Measurements from ENCODE around the gene TNF. TPM values are rescaled to one million over a fixed set of nuclear protein-coding genes. Genes with fewer than 3 reads are reported as not detected.
A peak's percentile ranks its signal among the peaks of the same experiment; 100 is the strongest.

TNF gene
- total and polyA plus RNA-seq, 2 of the 13 experiments (the other 11 are each of a cell fraction or from before 2014, with no cell fraction given), result not detected

DNA sequence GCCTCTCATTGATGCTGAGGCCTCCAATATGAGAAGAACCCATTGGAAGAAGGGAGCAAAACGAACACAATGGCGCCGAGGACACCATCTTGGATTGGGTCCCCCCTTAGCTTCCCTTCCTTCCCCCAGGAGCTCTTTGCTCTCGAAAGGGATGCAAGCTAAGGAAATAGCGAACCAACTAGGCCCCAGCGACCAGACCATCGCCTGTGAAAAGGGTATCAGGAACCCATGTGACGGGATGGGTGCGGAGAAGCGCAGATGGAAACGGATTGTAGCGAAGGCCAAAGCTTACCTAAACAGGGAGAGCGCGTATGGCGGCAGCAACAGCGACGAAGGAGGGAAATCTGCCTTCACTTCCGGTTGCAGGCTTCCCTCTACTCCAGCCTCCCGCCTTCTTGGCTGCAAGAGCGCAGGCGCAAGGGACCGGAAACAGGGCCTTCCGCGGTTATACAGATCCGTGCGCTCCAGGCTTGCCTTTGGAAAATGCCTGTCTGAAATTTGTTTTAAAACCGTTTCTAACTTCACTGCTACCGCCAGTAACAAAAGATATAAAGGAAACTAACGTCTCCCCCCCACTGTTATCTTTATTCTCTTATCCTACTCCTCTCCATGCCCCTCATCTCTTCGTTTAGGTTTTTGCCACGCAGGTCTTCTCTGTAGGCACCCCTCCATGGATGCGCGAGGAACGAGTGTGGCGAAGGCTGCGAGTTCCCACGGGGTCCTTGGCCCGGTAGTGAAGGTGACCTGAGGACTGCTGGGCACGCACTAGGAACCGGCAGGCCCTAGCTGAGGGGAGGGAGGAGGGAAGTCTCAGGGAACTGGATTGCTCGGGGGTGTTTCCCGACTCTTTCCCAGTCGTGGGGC, 33.5 kb upstream of the TNF start, which contains the start of gene DDX39B (continued):
- TF ChIP-seq, protein P1, sequence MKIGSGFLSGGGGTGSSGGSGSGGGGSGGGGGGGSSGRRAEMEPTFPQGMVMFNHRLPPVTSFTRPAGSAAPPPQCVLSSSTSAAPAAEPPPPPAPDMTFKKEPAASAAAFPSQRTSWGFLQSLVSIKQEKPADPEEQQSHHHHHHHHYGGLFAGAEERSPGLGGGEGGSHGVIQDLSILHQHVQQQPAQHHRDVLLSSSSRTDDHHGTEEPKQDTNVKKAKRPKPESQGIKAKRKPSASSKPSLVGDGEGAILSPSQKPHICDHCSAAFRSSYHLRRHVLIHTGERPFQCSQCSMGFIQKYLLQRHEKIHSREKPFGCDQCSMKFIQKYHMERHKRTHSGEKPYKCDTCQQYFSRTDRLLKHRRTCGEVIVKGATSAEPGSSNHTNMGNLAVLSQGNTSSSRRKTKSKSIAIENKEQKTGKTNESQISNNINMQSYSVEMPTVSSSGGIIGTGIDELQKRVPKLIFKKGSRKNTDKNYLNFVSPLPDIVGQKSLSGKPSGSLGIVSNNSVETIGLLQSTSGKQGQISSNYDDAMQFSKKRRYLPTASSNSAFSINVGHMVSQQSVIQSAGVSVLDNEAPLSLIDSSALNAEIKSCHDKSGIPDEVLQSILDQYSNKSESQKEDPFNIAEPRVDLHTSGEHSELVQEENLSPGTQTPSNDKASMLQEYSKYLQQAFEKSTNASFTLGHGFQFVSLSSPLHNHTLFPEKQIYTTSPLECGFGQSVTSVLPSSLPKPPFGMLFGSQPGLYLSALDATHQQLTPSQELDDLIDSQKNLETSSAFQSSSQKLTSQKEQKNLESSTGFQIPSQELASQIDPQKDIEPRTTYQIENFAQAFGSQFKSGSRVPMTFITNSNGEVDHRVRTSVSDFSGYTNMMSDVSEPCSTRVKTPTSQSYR (CRISPR knock-in tag; IDR thresholded peaks at IDR 0.05; ENCODE audit: borderline replicate concordance), result peak; percentile 46; the same call in 1 of the 2 replicates
- TF ChIP-seq, protein P2, sequence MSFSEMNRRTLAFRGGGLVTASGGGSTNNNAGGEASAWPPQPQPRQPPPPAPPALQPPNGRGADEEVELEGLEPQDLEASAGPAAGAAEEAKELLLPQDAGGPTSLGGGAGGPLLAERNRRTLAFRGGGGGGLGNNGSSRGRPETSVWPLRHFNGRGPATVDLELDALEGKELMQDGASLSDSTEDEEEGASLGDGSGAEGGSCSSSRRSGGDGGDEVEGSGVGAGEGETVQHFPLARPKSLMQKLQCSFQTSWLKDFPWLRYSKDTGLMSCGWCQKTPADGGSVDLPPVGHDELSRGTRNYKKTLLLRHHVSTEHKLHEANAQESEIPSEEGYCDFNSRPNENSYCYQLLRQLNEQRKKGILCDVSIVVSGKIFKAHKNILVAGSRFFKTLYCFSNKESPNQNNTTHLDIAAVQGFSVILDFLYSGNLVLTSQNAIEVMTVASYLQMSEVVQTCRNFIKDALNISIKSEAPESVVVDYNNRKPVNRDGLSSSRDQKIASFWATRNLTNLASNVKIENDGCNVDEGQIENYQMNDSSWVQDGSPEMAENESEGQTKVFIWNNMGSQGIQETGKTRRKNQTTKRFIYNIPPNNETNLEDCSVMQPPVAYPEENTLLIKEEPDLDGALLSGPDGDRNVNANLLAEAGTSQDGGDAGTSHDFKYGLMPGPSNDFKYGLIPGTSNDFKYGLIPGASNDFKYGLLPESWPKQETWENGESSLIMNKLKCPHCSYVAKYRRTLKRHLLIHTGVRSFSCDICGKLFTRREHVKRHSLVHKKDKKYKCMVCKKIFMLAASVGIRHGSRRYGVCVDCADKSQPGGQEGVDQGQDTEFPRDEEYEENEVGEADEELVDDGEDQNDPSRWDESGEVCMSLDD (CRISPR knock-in tag; IDR thresholded peaks at IDR 0.05; ENCODE audit: borderline replicate concordance), result 0 out of 2 replicates have a peak, but pooled peaks have one; percentile 49
- peak; percentile 62; the same call in 1 of the 2 replicates for TF ChIP-seq ZNF205 (CRISPR knock-in tag; IDR thresholded peaks at IDR 0.05)
- no peak for TF ChIP-seq ADNP (CRISPR knock-in tag; IDR thresholded peaks at IDR 0.05)
- peak; percentile 83 for TF ChIP-seq ZNF788 (CRISPR knock-in tag; IDR thresholded peaks at IDR 0.05; ENCODE audit: borderline replicate concordance)
- peak; percentile 80; the same call in 1 of the 2 replicates for TF ChIP-seq ZNF619 (CRISPR knock-in tag; IDR thresholded peaks at IDR 0.05)
- no peak; the same call in 1 of the 2 replicates for TF ChIP-seq ZNF44 (CRISPR knock-in tag; IDR thresholded peaks at IDR 0.05)
- peak; percentile 92 for TF ChIP-seq ZNF598 (CRISPR knock-in tag; IDR thresholded peaks at IDR 0.05; ENCODE audit: borderline replicate concordance)
- no peak for TF ChIP-seq CCAR2 (optimal IDR thresholded peaks at IDR 0.05; ENCODE audit: low read depth, low read length)
- TF ChIP-seq ZNF446 (CRISPR knock-in tag; IDR thresholded peaks at IDR 0.05), result no peak
- TF ChIP-seq FOXC1 (CRISPR knock-in tag; IDR thresholded peaks at IDR 0.05; ENCODE audit: borderline replicate concordance), result peak; percentile 99
- TF ChIP-seq, protein P3, sequence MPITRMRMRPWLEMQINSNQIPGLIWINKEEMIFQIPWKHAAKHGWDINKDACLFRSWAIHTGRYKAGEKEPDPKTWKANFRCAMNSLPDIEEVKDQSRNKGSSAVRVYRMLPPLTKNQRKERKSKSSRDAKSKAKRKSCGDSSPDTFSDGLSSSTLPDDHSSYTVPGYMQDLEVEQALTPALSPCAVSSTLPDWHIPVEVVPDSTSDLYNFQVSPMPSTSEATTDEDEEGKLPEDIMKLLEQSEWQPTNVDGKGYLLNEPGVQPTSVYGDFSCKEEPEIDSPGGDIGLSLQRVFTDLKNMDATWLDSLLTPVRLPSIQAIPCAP (CRISPR knock-in tag; IDR thresholded peaks at IDR 0.05; ENCODE audit: low read depth), result no peak
- peak; percentile 90 for TF ChIP-seq NKX3-1 (CRISPR knock-in tag; IDR thresholded peaks at IDR 0.05)
- TF ChIP-seq, protein P4, sequence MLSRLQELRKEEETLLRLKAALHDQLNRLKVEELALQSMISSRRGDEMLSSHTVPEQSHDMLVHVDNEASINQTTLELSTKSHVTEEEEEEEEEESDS (CRISPR knock-in tag; IDR thresholded peaks at IDR 0.05; ENCODE audit: borderline replicate concordance), result 0 out of 2 replicates have a peak, but pooled peaks have one; percentile 50
- peak; percentile 100 for TF ChIP-seq TAF1 (CRISPR knock-in tag; IDR thresholded peaks at IDR 0.05)
- TF ChIP-seq NFATC3 (CRISPR knock-in tag; IDR thresholded peaks at IDR 0.05), result peak; percentile 95; the same call in 1 of the 2 replicates
- TF ChIP-seq CC2D1A (CRISPR knock-in tag; IDR thresholded peaks at IDR 0.05), result peak; percentile 89; the same call in 1 of the 2 replicates
- peak; percentile 60 for TF ChIP-seq TBX2 (CRISPR knock-in tag; IDR thresholded peaks at IDR 0.05; ENCODE audit: borderline replicate concordance)
- TF ChIP-seq KMT2B (CRISPR knock-in tag; IDR thresholded peaks at IDR 0.05), result peak; percentile 61; the same call in 1 of the 2 replicates
- TF ChIP-seq, protein P5, sequence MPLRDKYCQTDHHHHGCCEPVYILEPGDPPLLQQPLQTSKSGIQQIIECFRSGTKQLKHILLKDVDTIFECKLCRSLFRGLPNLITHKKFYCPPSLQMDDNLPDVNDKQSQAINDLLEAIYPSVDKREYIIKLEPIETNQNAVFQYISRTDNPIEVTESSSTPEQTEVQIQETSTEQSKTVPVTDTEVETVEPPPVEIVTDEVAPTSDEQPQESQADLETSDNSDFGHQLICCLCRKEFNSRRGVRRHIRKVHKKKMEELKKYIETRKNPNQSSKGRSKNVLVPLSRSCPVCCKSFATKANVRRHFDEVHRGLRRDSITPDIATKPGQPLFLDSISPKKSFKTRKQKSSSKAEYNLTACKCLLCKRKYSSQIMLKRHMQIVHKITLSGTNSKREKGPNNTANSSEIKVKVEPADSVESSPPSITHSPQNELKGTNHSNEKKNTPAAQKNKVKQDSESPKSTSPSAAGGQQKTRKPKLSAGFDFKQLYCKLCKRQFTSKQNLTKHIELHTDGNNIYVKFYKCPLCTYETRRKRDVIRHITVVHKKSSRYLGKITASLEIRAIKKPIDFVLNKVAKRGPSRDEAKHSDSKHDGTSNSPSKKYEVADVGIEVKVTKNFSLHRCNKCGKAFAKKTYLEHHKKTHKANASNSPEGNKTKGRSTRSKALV (CRISPR knock-in tag; IDR thresholded peaks at IDR 0.05), result peak; percentile 39
